ENCODE data around the gene GLRA1.
"Not testable (repeated sequence)": the region's sequence is repeated elsewhere in the genome, so short reads cannot be mapped to it uniquely, and the experiment has no call there.

GLRA1 gene

GRCh38 chr5:151912360-151912759, 12.3 kb downstream of the GLRA1 start:
- no peak for DNase-seq

- no peak for DNase-seq
Measured at GRCh38 chr5:151911011-151911410, 13.6 kb downstream of the GLRA1 start.

- no peak for DNase-seq
Measured at GRCh38 chr5:151909628-151910027, 15.0 kb downstream of the GLRA1 start.

GRCh38 chr5:151906246-151906645, 18.4 kb downstream of the GLRA1 start:
- no peak for DNase-seq

GRCh38 chr5:151905557-151905961, 19.1 kb downstream of the GLRA1 start:
- no peak for DNase-seq

GRCh38 chr5:151904909-151905308, 19.7 kb downstream of the GLRA1 start:
- DNase-seq, result no peak

- DNase-seq, result no peak
Measured at GRCh38 chr5:151904127-151904526, 20.5 kb downstream of the GLRA1 start.

GRCh38 chr5:151903243-151903653, 21.4 kb downstream of the GLRA1 start:
- no peak for DNase-seq

GRCh38 chr5:151902215-151902614, 22.4 kb downstream of the GLRA1 start:
- no peak for DNase-seq

- DNase-seq, result no peak
Measured at GRCh38 chr5:151901611-151902010, 23.0 kb downstream of the GLRA1 start.

GRCh38 chr5:151900891-151901290, 23.8 kb downstream of the GLRA1 start:
- no peak for DNase-seq

GRCh38 chr5:151899399-151899798, 25.3 kb downstream of the GLRA1 start:
- DNase-seq, result no peak

GRCh38 chr5:151897896-151898295, 26.8 kb downstream of the GLRA1 start:
- no peak for DNase-seq

- no peak for DNase-seq
Measured at GRCh38 chr5:151897020-151897552, 27.6 kb downstream of the GLRA1 start.

GRCh38 chr5:151896031-151896691, 28.5 kb downstream of the GLRA1 start:
- DNase-seq, result no peak

- DNase-seq, result no peak
Measured at GRCh38 chr5:151895660-151896030, 29.0 kb downstream of the GLRA1 start.

- DNase-seq, result not testable (repeated sequence)
Measured at GRCh38 chr5:151893485-151893884, 31.2 kb downstream of the GLRA1 start.

GRCh38 chr5:151892393-151892792, 32.3 kb downstream of the GLRA1 start:
- no peak for DNase-seq

GRCh38 chr5:151890299-151890698, 34.4 kb downstream of the GLRA1 start:
- no peak for DNase-seq

GRCh38 chr5:151889614-151890013, 35.0 kb downstream of the GLRA1 start:
- no peak for DNase-seq

GRCh38 chr5:151886546-151887275, 37.9 kb downstream of the GLRA1 start:
- DNase-seq, result no peak

- DNase-seq, result no peak
Measured at GRCh38 chr5:151885138-151885908, 39.3 kb downstream of the GLRA1 start.

- no peak for DNase-seq
Measured at GRCh38 chr5:151881621-151882225, 42.9 kb downstream of the GLRA1 start.
